HG02763 (cell line): Measurements from ENCODE around the gene RIMKLB.
"Not testable (repeated sequence)": the region's sequence is repeated elsewhere in the genome, so short reads cannot be mapped to it uniquely, and the experiment has no call there.

ENCODE experiments used
- ATAC-seq: cut with Tn5 transposase; IDR thresholded peaks from one replicate; pipeline ENCODE4 v1.9.1; 2021; ENCODE audit warnings: mild to moderate bottlenecking, moderate library complexity; ENCODE audit not compliant: unreplicated experiment

Gene RIMKLB

DNA sequence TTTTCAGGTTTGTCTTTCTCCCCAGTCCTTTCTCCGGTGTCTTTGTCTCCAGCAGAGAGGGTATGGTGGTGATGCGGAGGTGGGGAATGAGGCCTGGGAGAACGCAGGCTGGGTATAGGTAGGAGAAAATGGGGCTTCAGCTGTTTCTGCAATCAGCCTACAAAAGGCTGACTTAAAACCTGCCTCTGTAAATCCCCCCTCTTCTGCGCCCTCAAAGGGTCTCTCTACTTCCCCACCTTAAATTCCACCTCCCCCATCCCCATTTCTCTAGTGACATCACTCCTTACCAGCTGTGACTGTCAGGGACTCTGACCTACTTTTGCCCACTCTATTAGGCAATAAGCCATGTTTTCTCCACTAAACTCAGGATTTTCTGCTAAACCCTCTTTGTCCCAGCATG is 8.1 kb upstream of the RIMKLB start:
- no peak for ATAC-seq

DNA sequence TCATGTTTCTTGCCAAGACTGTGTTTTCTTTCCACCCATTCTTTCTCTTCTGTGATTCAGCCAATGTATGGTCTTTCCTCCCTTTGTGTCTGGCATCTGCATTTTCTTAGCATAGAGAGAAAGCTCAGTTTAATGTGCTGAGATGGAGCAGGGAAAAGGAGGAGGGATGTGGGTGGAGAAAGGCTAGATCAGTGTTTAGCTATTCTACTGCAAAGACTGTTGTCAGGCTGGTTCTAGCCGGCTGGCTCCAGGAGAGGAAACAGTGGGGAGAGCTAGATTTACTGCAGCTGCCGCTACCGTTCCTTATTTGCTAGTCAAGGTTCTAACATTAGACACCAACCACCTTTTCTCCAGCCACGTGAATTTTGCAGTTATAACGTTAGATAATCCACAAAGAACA is 5.2 kb upstream of the RIMKLB start:
- no peak for ATAC-seq

DNA sequence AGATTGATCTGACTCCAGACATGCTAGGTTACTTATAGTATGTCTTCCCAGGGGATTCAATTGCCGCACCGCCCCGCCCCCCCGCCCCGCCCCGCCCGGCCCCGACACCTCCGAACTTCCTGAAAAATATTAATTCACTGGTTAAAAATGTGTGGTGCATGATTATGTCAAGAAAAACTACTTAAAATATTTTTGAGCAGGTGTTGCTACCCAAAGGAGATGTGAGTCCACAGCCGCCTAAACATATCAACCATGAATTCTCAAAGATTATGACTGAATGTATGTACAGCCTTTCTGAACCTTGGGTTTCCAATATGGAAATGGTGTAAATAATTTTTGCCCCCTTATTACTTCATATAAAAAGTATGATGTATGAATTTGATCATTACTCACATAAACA is 2.7 kb upstream of the RIMKLB start:
- no peak for ATAC-seq

DNA sequence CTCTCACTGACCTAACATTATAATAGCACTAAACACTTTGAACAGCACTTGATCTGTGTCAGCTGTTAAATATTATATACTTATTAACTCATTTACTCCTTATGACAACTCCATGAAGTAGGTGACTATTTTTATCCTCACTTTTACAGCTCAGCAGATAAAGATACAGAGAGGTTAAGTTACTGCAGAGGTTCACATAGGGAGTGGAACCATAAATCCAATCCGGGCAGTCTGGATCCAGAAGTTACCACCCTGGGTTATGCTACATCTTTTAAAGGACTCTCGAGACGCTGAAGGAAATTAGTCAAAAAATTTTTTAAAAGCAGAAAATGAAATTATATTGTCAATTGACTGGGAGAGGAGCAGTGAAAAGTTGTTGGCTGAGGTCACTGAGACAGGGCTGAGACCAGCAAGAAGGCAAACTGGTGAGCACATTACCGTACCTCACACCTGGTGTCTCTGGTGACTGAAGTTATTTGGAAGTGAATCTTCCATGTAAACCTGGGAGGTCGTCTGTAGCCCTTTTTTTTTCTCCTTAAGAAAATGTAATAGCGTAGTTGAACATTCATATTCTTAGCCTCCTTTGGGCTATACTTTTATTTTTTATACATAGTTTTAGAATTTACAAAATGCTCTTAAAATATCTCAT is 1.2 kb upstream of the RIMKLB start:
- no peak for ATAC-seq

DNA sequence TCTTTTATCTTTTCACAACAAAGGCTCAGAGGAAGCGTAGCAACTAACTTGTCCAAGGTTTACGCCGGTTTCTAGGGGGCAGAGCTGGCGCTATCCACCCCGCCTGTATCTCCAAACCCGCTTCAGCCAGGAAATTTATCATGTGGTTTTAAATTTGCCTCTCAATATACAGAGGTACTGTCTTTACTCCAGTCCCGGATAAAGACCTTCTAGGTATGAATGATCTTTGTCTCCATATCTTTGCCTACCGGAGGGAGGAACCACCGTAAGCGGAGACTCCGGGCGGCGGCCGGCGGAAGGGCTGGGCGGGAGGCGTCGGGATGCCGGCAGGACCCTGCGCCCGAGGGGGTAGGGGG is 693 bp upstream of the RIMKLB start:
- ATAC-seq = peak; percentile 6

DNA sequence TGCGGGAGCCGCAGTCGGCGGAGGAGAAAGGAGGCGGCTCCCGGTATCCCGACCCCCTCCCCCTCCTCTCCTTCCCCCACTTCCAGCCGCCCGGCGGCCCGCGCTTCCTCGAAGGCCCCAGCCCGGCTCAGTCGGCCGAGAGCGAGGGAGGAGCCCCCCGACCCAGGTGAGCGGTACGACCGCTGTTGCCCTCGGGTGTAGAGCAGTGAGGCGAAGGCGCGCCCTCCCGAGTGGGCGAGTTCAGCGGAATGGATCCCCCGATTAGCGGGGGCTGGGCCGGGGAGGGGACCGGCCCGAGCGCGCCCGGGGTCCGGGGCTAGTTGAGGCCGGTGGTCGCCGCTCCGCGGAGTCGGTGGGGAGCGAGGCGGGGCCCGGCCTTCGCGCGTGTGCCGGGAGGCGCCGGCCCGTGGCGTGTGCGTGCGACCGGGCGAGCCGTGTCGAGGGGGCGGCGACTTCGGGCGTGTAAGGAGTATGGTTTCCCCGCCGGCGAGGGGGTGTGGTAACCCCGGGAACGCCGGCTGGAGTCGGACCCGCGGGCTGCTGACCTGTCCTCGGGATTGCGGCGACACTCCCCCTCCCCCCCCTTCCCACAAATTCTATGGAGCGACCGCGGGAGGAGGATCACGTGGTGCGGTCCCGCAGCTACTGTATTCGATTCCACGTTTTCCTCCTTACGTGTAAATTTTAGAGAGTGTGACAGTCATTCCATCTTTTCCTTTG is 501 bp downstream of the RIMKLB start:
- peak; percentile 27 for ATAC-seq

DNA sequence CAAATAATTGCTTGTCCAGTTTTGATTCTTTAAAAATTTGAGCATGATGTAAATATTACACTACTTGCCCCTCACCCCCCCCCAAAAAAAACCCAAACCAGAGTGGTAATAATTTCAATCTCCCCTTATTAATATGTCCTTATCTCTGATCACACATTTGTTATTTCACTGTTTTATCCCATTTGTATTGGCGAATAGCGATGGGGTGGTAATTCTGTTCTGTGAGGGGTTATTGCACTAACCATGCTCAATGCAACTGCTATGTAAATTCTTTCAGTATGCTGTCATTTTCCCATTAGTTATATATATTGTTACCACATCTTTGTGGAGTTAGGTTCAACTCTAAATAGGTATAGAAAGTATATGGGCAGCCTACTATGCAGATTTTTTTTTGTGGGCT is 1.1 kb downstream of the RIMKLB start:
- ATAC-seq = no peak

DNA sequence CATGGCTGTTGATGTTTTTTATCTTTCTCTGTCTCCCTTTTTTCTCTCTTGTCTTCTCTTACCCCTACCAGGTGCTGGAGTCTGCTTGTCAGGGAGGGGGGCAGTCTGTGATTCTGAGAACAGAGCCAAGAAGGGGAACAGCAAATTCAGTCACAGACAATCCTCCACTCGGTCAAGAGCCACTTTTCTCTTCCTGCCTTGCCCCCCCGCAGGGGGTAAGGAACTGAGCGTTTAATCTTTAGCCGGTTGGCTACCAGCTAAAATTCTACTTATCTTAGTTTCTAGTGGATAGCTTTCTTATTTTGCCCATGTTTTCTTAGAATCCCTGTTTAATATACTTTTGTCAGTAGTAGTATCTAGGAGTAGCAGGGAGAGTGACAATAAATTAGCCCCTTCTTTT is 1.9 kb downstream of the RIMKLB start:
- no peak for ATAC-seq

DNA sequence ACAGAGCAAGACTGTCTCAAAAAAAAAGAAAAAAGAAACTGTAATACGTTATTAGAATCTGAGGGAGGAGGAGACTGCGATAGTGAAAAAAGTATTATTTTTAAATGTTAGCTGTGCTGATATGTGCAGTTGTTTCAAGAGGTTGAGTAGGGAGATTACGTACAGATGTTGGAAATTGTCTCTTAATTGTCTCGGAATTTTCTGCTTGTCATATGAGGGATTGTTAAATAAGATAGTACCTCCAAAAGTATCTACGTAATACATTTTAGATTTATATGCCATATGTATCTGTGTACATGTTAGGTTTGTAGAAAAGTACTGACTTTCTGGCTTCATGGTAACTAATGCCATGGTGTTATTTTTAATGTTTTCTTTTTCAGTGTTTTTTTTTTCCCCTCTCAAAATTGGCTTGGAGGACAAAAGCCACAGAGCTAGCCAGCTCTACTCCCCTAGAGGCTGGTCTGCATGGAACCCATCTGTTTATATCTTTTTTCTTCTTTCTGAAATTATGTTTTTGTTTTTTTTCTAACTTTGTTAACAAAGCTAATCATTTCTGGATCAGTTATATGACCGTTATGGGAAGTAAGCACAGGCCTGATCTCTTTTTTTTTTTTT is 3.4 kb downstream of the RIMKLB start:
- no peak for ATAC-seq

DNA sequence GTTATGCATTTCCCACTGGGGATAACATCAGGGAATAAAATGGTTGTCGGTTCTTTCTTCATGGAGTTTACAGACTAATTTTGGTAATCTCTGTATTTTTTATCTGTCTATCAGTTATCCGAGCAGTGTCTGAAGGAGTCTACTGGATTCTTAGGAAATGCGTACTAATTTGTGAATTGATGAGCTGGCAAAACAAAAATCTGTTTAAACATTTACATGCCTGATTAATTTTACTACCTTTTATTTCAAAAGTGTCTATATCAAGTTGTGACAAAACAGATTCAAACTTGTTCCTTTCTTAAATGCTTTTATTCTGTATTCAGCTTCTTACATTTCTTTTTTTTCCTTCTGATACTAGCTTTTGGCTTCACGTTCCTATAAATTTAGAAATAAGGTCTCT is 4.4 kb downstream of the RIMKLB start:
- no peak for ATAC-seq

DNA sequence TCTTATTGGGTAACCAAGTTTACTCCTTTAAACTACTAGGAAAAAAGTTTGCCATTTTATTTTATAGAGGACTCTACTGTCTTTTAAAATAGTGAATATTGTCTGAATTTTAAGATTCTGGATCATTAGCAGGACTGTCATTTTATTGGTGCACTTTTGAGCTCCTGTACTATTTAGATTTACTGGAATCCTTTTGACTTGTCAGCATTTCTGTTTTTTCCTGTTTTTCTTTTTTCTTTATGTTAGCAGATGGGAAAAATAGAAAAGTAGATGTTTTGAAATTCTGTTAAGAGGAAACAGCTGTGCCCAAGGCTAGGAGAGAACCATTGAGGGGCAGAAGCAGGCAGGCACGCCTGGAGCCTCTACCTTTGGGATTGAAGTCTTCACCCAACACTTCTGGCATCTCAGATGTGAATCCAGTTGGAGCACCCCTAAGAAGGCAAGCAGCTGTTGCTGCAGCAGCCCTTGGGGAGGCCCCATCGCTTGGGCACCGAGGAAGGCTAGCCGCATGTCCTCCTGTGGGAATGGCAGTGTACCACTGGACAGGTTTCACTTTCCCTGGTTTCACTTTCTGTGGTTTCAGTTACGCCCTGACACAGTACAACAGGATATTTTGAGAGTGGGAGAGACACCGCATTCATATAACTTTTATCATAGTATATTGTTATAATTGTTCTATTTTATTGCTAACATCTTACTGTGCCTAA is 11.5 kb downstream of the RIMKLB start:
- no peak for ATAC-seq

DNA sequence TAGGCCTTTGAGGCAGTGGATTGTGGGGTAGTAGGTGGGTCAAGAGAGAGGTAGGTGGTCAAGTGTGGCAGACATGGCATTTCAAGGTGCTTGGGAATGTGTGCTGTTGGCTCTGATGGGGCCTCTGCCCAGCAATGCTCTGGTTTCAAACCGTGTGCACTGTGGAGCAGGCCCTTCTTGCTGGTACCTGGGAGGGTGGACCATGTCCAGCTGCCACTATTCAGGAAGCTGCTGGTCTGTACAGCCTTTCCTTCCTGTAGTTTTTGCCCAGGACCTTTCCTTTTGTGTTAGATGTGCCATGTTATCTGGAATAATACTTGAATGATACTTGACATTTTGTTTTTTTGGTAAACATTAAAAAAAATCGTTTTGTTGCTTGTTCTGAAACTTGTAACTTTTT is 14.8 kb downstream of the RIMKLB start:
- no peak for ATAC-seq

DNA sequence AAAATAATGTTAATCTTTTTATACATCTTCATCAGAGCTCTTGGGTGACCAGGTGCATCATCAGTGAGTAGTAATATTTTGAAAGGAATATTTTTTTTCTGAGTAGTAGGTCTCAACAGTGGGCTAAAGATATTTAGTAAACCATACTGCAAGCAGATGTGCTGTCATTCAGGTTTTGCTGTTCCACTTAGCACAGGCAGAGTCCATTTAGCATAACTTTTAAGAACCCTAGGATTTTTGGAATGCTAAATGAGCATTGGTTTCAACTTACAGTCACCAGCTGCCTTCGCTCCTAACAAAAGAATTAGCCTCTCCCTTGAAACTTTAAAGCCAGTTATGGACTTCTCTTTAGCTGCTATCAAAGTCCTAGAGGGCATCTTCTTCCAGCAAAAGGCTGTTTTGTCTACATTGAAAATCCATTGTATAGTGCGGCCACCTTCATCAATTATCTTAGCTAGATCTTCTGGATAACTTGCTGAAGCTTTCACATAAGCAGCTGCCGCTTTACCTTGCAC is 24.6 kb downstream of the RIMKLB start:
- no peak for ATAC-seq

DNA sequence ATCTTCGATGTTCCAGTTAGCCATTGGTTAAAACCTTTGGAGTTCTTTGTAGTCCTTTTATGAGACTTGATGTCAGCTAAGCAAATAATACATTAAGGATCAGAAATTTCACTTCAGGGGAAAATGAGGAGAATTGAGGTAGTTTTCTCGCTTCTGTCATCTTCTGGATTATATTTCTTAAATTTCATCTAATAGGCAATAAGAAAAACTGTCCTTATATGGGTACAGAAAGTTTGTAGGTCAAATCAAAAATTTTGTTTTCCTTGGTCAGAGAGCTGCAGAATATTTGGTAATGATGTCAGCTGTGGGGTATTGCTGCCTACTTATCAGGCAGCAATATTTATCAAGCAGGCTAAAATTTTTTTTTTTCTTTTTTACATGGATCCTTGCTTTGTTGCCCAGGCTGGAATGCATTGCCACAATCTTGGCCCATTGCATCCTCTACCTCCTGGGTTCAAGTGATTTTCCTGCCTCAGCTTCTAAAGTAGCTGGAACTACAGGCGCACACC is 37.1 kb downstream of the RIMKLB start:
- ATAC-seq = no peak

DNA sequence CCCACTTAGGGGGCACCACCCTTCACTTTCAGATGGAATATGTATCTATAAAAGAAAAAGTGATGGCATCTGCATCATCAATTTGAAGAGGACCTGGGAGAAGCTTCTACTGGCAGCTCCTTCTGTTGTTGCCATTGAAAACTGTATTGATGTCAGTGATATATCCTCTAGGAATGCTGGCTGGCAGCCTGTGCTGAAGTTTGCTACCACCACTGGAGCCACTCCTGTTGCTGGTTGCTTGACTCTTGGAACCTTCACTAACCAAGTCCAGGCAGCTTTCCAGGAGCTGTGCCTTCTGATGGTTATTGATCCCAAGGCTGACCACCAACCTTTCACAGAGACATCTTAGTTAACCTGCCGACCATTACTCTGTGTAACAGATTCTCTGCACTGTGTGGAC is 44.7 kb downstream of the RIMKLB start:
- no peak for ATAC-seq

DNA sequence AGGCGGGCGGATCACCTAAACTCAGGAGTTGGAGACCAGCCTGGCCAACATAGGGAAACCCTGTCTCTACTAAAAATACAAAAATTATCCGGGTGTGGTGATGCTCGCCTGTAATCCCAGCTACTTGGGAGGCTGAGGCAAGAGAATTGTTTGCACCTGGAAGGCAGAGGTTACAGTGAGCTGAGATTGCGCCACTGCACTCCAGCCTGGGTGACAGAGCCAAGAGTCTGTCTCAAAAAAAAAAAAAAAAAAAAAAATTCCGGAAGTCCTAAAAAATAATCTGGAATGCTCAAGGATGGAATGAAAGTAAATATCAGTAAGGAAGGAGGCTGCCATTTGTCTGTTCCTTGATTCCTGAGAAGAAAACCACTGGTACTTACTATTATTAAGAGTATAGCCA is 45.3 kb downstream of the RIMKLB start:
- not testable (repeated sequence) for ATAC-seq

DNA sequence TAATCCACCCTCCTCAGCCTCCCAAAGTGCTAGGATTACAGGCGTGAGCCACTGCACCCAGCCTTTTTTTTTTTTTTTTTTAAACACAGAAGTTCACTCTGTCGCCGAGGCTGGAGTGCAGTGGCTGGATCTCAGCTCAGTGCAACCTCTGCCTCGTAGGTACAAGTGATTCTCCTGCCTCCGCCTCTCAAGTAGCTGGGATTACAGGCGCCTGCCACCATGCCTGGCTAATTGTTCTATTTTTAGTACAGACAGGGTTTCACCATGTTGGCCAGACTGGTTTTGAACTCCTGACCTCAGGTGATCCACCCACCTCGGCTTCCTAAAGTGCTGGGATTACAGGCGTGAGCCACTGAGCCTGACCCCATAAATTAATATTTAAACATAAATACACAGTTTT is 47.8 kb downstream of the RIMKLB start:
- not testable (repeated sequence) for ATAC-seq

DNA sequence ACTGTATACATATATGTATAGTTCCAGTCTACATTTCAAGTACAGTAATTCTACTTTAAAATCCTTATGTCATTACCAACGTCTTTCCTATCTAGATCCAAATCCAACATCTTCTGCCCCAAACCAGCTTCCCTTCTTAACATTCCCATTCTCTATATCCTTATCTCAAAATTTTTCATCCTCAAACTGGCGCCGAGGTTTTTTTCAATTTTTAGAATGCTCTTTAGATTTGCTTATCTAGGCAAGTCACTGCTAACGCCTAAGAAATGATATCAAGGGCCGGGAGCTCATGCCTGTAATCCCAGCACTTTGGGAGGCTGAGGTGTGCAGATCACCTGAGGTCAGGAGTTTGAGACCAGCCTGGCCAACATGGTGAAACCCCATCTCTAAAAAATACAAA is 48.3 kb downstream of the RIMKLB start:
- no peak for ATAC-seq

DNA sequence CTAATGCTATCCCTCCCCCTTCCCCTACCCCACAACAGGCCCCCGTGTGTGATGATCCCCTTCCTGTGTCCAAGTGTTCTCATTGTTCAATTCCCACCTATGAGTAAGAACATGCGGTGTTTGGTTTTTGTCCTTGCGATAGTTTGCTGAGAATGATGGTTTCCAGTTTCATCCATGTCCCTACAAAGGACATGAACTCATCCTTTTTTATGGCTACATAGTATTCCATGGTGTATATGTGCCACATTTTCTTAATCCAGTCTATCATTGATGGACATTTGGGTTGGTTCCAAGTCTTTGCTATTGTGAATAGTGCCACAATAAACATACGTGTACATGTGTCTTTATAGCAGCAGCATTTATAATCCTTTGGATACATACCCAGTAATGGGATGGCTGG is 62.3 kb downstream of the RIMKLB start:
- ATAC-seq = not testable (repeated sequence)

DNA sequence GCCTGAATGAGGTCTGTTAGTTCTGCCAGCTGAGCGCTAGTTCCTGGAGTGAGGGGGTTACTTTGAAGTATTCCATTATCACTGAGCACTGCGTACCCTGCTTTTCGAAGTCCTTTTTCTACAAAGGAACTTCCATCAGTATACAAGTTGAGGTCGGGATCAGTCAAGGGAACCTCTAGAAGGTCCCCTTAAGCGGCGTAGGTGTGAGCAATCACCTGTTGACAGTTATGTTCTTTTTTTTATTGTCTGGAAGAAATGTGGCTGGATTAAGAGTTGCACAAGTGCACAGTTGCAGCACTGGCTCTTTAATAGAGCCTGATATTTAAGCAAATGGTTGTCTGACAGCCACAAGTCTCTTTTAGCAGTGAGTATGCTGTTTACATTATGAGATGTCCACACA is 64.9 kb downstream of the RIMKLB start:
- not testable (repeated sequence) for ATAC-seq

DNA sequence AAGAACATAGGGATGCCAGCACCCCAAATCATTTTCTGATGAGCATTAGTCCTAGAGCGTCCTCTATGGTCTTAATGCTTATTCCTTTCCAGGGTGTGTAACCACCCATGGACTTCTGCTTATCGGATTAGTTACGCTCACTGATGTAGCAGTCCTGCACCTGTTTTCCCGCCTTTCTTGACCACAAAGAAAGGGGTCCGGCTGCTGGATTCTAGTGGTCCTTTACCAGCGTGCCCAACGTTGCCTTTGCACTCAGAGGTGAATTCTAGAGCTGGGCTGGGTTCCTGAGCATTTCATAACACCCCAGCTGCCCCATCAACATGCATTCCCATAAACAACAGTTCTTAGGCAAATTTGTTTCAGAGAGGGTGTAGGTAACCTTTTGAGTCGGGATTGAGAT is 68.3 kb downstream of the RIMKLB start:
- ATAC-seq = not testable (repeated sequence)
